CD4-positive, alpha-beta T cell (primary cell): ENCODE results near the gene JCAD. TPM values are rescaled to one million over a fixed set of nuclear protein-coding genes. Genes with fewer than 3 reads are reported as not detected.

Source experiments
- ATAC-seq: fragments of 200-7000 bp; cut with Tn5 transposase; one replicate; pipeline ENCODE4 v1.10.0; 2022; ENCODE audit warnings: mild to moderate bottlenecking; ENCODE audit not compliant: poor library complexity
- CTCF ChIA-PET: fragments of 350-600 bp; sonication (Branson Sonifier 250); formaldehyde crosslinking; loops from one replicate; lab custom pipeline; 2021; ENCODE audit warnings: antibody characterized with exemption, inconsistent platforms; lab: Charles Lee
- POLR2A ChIA-PET: fragments of 350-600 bp; sonication (Branson Sonifier 250); formaldehyde crosslinking; loops from one replicate; lab custom pipeline; 2021; ENCODE audit warnings: antibody characterized with exemption, inconsistent platforms; lab: Charles Lee
- DNase-seq, 14 experiments: peaks; one replicate each; pipeline ENCODE4 v3.0.0-alpha.2; 2013 to 2020; ENCODE audit warnings: mixed read lengths in 2 of 14
- H3K27ac ChIP-seq, 2 donors: one replicate each; pipeline versions ENCODE4 v1.5.1 to v1.7.0; 2013; ENCODE audit warnings: low read length in 2 of 2, low read depth in 1 of 2, mild to moderate bottlenecking in 1 of 2
- H3K27me3 ChIP-seq, 2 experiments: 1 replicate in 1 of 2; 2 replicates in 1 of 2; pipeline versions ENCODE4 v1.6.1 to v1.7.0; 2013; ENCODE audit warnings: low read length in 2 of 2, control low read depth in 1 of 2, mild to moderate bottlenecking in 1 of 2, moderate library complexity in 1 of 2; ENCODE audit not compliant: insufficient read depth in 2 of 2, control insufficient read depth in 1 of 2
- H3K36me3 ChIP-seq: one replicate; pipeline ENCODE4 v1.6.1; 2013; ENCODE audit warnings: low read length, control low read depth; ENCODE audit not compliant: insufficient read depth
- H3K4me1 ChIP-seq: one replicate; pipeline ENCODE4 v1.6.1; 2013; ENCODE audit warnings: low read length, control low read depth; ENCODE audit not compliant: insufficient read depth
- H3K4me3 ChIP-seq: one replicate; pipeline ENCODE4 v1.5.1; 2013; ENCODE audit warnings: mild to moderate bottlenecking, low read length, moderate library complexity
- H3K9me3 ChIP-seq, 2 experiments: 1 replicate in 1 of 2; 2 replicates in 1 of 2; pipeline versions ENCODE4 v1.6.1 to v1.7.0; 2013; ENCODE audit warnings: low read length in 2 of 2, mild to moderate bottlenecking in 2 of 2, control low read depth in 1 of 2, moderate library complexity in 1 of 2; ENCODE audit not compliant: control insufficient read depth in 1 of 2, insufficient read depth in 1 of 2
- H3K27ac Mint-ChIP-seq: one replicate; pipeline ENCODE4 v1.8.0; 2020; ENCODE audit warnings: mixed read lengths
- H3K27me3 Mint-ChIP-seq: one replicate; pipeline ENCODE4 v1.8.0; 2021; ENCODE audit warnings: mixed read lengths
- H3K36me3 Mint-ChIP-seq: one replicate; pipeline ENCODE4 v1.8.0; 2021; ENCODE audit warnings: low read depth, mixed read lengths
- H3K4me1 Mint-ChIP-seq: one replicate; pipeline ENCODE4 v1.8.0; 2021; ENCODE audit warnings: low read depth, mixed read lengths
- H3K4me3 Mint-ChIP-seq: one replicate; pipeline ENCODE4 v1.8.0; 2020; ENCODE audit warnings: mild to moderate bottlenecking, mixed read lengths
- H3K9me3 Mint-ChIP-seq: one replicate; pipeline ENCODE4 v1.8.0; 2020; ENCODE audit warnings: mixed read lengths
- intact Hi-C, 2 experiments: fragments of 100-400 bp; cut with DNase I in 1 of 2; cut with micrococcal nuclease in 1 of 2; formaldehyde crosslinking; loops; one replicate each; pipeline versions ENCODE4 v1.15.1 to v1.9.0; 2023 to 2025; cut with DNase I, micrococcal nuclease
- total RNA-seq, 174 experiments: library from RNA in 2 of 174; stranded (reverse) in 2 of 174; gene quantifications; one replicate each; pipeline ENCODE4 v1.2.3 and lab custom pipeline; 2021 to 2026
- TF ChIP-seq, protein P1 (sequence below): fragments of 200-600 bp; IDR thresholded peaks from one replicate; pipeline ENCODE4 v1.8.0; 2022; ENCODE audit warnings: antibody characterized with exemption, mild to moderate bottlenecking

Gene JCAD
- total RNA-seq, 2 experiments from 2014 or later = not detected

DNA sequence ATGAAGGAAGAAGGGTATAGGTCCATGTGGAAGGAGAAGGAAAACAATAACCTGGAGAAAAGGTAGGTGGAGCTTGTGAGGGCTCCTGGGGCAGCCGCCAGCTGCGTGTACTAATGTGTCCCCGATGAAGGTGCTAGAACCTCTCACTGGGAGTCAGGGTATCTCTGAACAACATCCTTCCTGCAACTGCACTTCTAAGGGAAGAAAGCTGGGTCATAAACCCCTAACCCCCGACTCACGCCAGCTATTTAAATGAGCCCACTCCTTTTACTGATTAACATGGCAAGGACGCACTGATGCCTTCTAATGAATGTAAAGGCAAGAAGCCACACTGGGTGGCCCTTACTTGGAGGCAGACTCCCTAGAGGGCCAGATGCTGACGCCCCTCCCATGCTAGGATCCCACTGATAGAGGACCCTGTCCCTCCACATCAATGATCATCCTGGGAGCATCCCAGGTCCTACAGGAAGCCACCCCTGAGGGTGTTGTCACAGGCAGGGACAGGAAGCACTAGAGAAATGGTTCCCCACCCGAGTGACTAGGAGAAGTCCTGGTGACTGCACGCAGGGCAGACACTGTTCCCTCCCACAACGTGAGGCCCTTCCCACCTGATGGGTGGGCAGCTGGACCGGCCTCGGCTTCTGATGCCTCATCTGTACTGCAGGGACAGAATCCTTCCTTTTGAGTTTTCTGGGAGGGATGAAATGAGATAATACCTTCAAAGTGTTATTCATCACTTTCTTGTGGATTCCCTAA lies 20.4 kb downstream of the JCAD start:
- H3K27me3 ChIP-seq = peaks cover 43 to 60% of the 10 kb centered on the region in 2 experiments
- ChIA-PET POLR2A (interaction anchor here (0.7 kb wide), 1 partner anchor 12 kb away, joined by 4 read pairs; no protein-coding TSS in a partner anchor), CTCF (interaction anchor here (0.7 kb wide), 1 partner anchor 680 kb away, joined by 3 read pairs; no protein-coding TSS in a partner anchor)
- Mint-ChIP-seq H3K4me3 (no peak overlapping the region), H3K9me3 (no peaks in the 10 kb centered on the region), H3K27ac (no peak overlapping the region), H3K4me1 (peaks cover 8% of the 10 kb centered on the region), H3K36me3 (no peaks in the 10 kb centered on the region), H3K27me3 (peaks cover 95% of the 10 kb centered on the region)
- H3K4me3 ChIP-seq = no peak overlapping the region
- intact Hi-C loops = no loop called here
- H3K36me3 ChIP-seq = no peaks in the 10 kb centered on the region
- ATAC-seq = no peak
- H3K4me1 ChIP-seq = no peaks in the 10 kb centered on the region
- peaks cover 0 to 5% of the 10 kb centered on the region in 2 experiments for H3K9me3 ChIP-seq
- no peak for DNase-seq
- TF ChIP-seq, protein P1, sequence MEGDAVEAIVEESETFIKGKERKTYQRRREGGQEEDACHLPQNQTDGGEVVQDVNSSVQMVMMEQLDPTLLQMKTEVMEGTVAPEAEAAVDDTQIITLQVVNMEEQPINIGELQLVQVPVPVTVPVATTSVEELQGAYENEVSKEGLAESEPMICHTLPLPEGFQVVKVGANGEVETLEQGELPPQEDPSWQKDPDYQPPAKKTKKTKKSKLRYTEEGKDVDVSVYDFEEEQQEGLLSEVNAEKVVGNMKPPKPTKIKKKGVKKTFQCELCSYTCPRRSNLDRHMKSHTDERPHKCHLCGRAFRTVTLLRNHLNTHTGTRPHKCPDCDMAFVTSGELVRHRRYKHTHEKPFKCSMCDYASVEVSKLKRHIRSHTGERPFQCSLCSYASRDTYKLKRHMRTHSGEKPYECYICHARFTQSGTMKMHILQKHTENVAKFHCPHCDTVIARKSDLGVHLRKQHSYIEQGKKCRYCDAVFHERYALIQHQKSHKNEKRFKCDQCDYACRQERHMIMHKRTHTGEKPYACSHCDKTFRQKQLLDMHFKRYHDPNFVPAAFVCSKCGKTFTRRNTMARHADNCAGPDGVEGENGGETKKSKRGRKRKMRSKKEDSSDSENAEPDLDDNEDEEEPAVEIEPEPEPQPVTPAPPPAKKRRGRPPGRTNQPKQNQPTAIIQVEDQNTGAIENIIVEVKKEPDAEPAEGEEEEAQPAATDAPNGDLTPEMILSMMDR = no peak
- H3K27ac ChIP-seq = no peak overlapping the region

DNA sequence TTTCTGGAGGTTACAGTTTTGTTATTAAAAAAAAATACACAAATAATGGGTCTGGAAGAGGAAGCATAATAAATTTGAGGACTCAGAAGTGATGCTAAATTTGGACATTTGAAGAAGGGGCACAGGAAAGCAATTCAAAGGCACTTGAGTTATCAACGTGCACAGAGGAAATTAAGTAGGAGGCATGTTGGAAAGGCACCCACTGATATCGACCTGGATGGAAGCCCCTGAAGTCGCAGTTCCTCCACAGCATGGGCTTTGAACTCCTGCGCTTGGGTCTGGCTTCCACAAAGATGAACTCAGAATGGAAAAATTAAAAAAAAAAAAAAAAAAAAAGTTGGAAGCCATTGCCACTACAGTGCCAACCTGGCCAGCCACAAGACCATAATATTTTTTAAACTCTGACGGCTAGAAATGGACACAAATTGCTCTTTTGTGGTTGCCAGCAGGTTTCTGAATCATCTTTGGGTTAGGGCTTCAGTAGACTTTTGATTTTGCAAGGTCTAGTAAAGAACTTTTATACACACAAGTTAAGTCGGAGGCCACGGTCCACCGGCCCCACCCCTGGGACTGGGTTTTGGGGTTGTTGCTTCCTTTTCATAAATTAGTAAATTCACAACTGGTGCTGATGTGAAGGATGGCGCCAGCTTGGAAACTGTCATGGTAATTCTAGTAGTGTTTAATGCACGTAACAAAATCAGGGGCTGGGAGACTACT lies 21.6 kb downstream of the JCAD start:
- CTCF ChIA-PET = interaction anchor here (0.7 kb wide), 1 partner anchor 681 kb away, joined by 3 read pairs; no protein-coding TSS in a partner anchor
- Mint-ChIP-seq H3K4me3 (no peak overlapping the region), H3K27ac (no peak overlapping the region), H3K36me3 (no peaks in the 10 kb centered on the region), H3K4me1 (peaks cover 8% of the 10 kb centered on the region), H3K27me3 (peaks cover 95% of the 10 kb centered on the region), H3K9me3 (no peaks in the 10 kb centered on the region)
- POLR2A ChIA-PET = no interaction called here
- peaks cover 52 to 69% of the 10 kb centered on the region in 2 experiments for H3K27me3 ChIP-seq
- no peaks in the 10 kb centered on the region for H3K36me3 ChIP-seq
- intact Hi-C loops = no loop called here
- DNase-seq (no peak), ATAC-seq (no peak)
- no peak overlapping the region for H3K27ac ChIP-seq
- TF ChIP-seq, protein P1 = no peak
- H3K4me1 ChIP-seq = no peaks in the 10 kb centered on the region
- peaks cover 0 to 5% of the 10 kb centered on the region in 2 experiments for H3K9me3 ChIP-seq
- H3K4me3 ChIP-seq = no peak overlapping the region

- no peak overlapping the region for H3K27ac Mint-ChIP-seq
- POLR2A ChIA-PET = no interaction called here
Measured at GRCh38 chr10:30036811-30037210, 22.6 kb downstream of the JCAD start.

More at GRCh38 chr10:30036811-30037210, 22.6 kb downstream of the JCAD start:
- H3K36me3 ChIP-seq = no peaks in the 10 kb centered on the region
- H3K27me3 ChIP-seq = peaks cover 51 to 78% of the 10 kb centered on the region in 2 experiments
- peaks cover 0 to 5% of the 10 kb centered on the region in 2 experiments for H3K9me3 ChIP-seq
- H3K36me3 Mint-ChIP-seq = no peaks in the 10 kb centered on the region
- H3K4me3 ChIP-seq = no peak overlapping the region
- CTCF ChIA-PET = no interaction called here
- H3K9me3 Mint-ChIP-seq = no peaks in the 10 kb centered on the region
- H3K4me1 Mint-ChIP-seq = peaks cover 8% of the 10 kb centered on the region
- intact Hi-C loops = no loop called here
- no peaks in the 10 kb centered on the region for H3K4me1 ChIP-seq
- peaks cover 95% of the 10 kb centered on the region for H3K27me3 Mint-ChIP-seq
- no peak overlapping the region for H3K4me3 Mint-ChIP-seq
- ATAC-seq (no peak), DNase-seq (no peak)
- TF ChIP-seq, protein P1 = no peak
- no peak overlapping the region for H3K27ac ChIP-seq
